ENCODE results near the gene SSR4. TPM values are rescaled to one million over a fixed set of nuclear protein-coding genes. Genes with fewer than 3 reads are reported as not detected.

SSR4 gene
- total RNA-seq, 1 experiment from 2014 or later: 203 TPM

GRCh38 chrX:153794018-153794896, at the start of gene SSR4, which contains the start of gene IDH3G (continued):
- TF ChIP-seq AR (CRISPR knock-in tag; IDR thresholded peaks at IDR 0.05) (no peak), SP1 (CRISPR knock-in tag; conservative IDR thresholded peaks at IDR 0.05) (peak; percentile 86), ZNF671 (CRISPR knock-in tag; IDR thresholded peaks at IDR 0.05) (no peak), STAT6 (CRISPR knock-in tag; conservative IDR thresholded peaks at IDR 0.05; ENCODE audit: low read depth) (no peak), CREB1 (CRISPR knock-in tag; IDR thresholded peaks at IDR 0.05) (no peak), ZNF317 (CRISPR knock-in tag; IDR thresholded peaks at IDR 0.05; ENCODE audit: borderline replicate concordance, low read depth) (no peak), HMGXB4 (CRISPR knock-in tag; IDR thresholded peaks at IDR 0.05) (no peak), RELA (CRISPR knock-in tag; IDR thresholded peaks at IDR 0.05; ENCODE audit: borderline replicate concordance) (no peak), JAZF1 (CRISPR knock-in tag; IDR thresholded peaks at IDR 0.05) (no peak), ZNF532 (CRISPR knock-in tag; IDR thresholded peaks at IDR 0.05; ENCODE audit: borderline replicate concordance) (no peak), ESRRA (CRISPR knock-in tag; IDR thresholded peaks at IDR 0.05; ENCODE audit: borderline replicate concordance) (no peak), OVOL2 (CRISPR knock-in tag; IDR thresholded peaks at IDR 0.05; ENCODE audit: borderline replicate concordance) (no peak), ATF3 (CRISPR knock-in tag; conservative IDR thresholded peaks at IDR 0.05) (no peak), JUN (CRISPR knock-in tag; IDR thresholded peaks at IDR 0.05) (no peak), ZNF396 (CRISPR knock-in tag; IDR thresholded peaks at IDR 0.05; ENCODE audit: borderline replicate concordance) (no peak), PREB (CRISPR knock-in tag; IDR thresholded peaks at IDR 0.05; ENCODE audit: borderline replicate concordance) (no peak), ZNF416 (CRISPR knock-in tag; IDR thresholded peaks at IDR 0.05) (no peak), NR1H2 (CRISPR knock-in tag; IDR thresholded peaks at IDR 0.05) (no peak), ZNF138 (CRISPR knock-in tag; conservative IDR thresholded peaks at IDR 0.05) (no peak), HMGA2 (CRISPR knock-in tag; IDR thresholded peaks at IDR 0.05) (no peak), MLX (CRISPR knock-in tag; IDR thresholded peaks at IDR 0.05) (no peak), KAT7 (CRISPR knock-in tag; IDR thresholded peaks at IDR 0.05; ENCODE audit: borderline replicate concordance) (no peak), CBFB (CRISPR knock-in tag; IDR thresholded peaks at IDR 0.05; ENCODE audit: low read depth) (no peak), CDX4 (CRISPR knock-in tag; IDR thresholded peaks at IDR 0.05; ENCODE audit: borderline replicate concordance) (no peak)

All from WTC11 (cell line).